Body of pancreas (tissue), 4 donors: ENCODE results near the gene KLHL15. TPM values are rescaled to one million over a fixed set of nuclear protein-coding genes. Genes with fewer than 3 reads are reported as not detected.
"Not testable (repeated sequence)": the region's sequence is repeated elsewhere in the genome, so short reads cannot be mapped to it uniquely, and the experiment has no call there.

Experiments used
- ATAC-seq: fragments of 150-250 bp; one replicate; pipeline ENCODE4 v1.9.1; 2016
- DNase-seq, 4 donors: peaks; one replicate each; pipeline ENCODE4 v3.0.0-alpha.2; 2019
- H3K27ac ChIP-seq, 4 donors: fragments of 200-600 bp; sonication (generic); 1 replicate in 3 of 4; 2 replicates in 1 of 4; pipeline versions ENCODE4 v1.5.1 to v1.6.1; 2016 to 2019; ENCODE audit warnings: mild to moderate bottlenecking in 1 of 4, mixed read lengths in 1 of 4, moderate library complexity in 1 of 4
- H3K27me3 ChIP-seq, 2 donors: fragments of 200-600 bp; sonication (generic); one replicate each; pipeline ENCODE4 v1.6.0; 2016; ENCODE audit warnings: mild to moderate bottlenecking in 1 of 2
- H3K36me3 ChIP-seq, 2 donors: fragments of 200-600 bp; sonication (generic); replicated peaks in 1 of 2; 2 replicates each; pipeline ENCODE4 v1.5.1; 2016; ENCODE audit warnings: low read depth in 2 of 2; ENCODE audit not compliant: insufficient read depth in 1 of 2
- H3K4me1 ChIP-seq: fragments of 200-600 bp; sonication (generic); one replicate; pipeline ENCODE4 v1.6.0; 2016
- H3K4me3 ChIP-seq, 2 donors: fragments of 200-600 bp; sonication (generic); 1 replicate in 1 of 2; 2 replicates in 1 of 2; pipeline ENCODE4 v1.5.1; 2016 to 2019
- H3K9me3 ChIP-seq, 3 donors: fragments of 200-600 bp; sonication (generic); 1 replicate in 2 of 3; 2 replicates in 1 of 3; pipeline ENCODE4 v1.5.1; 2016
- CTCF ChIP-seq, 7 experiments: fragments of 450-650 bp in 4 of 7; fragments of 200-600 bp in 3 of 7; sonication (generic) in 3 of 7; IDR thresholded peaks; one replicate each; pipeline ENCODE4 v1.5.1; 2016 to 2019; ENCODE audit warnings: antibody characterized with exemption in 7 of 7
- POLR2A ChIP-seq, 3 donors: fragments of 450-650 bp; IDR thresholded peaks; one replicate each; pipeline ENCODE4 v1.6.1; 2016; ENCODE audit warnings: antibody characterized with exemption in 3 of 3, mild to moderate bottlenecking in 2 of 3
- WGBS, 2 donors: methylation state at CpG; one replicate each; pipeline ENCODE4 v1.1.5; 2017; 5-methylcytosine and 5-hydroxymethylcytosine counted together
- intact Hi-C: fragments of 100-400 bp; cut with DNase I; formaldehyde crosslinking; loops from one replicate; pipeline ENCODE4 v1.15.1; 2023
- total RNA-seq, 2 donors: library from RNA; depleted of rRNA; stranded (reverse); fragments of >200 nt; gene quantifications; one replicate each; pipeline ENCODE4 v1.1.0, GENCODE V29; 2016

KLHL15 gene
- total RNA-seq: 1 to 10 TPM; 4.7 to 7.6 TPM

- no peak for TF ChIP-seq POLR2A (IDR thresholded peaks at IDR 0.05)
- no peak for TF ChIP-seq CTCF (IDR thresholded peaks at IDR 0.05)
- Histone ChIP-seq H3K27ac (peak within 1 kb of the TSS; percentile 87 to 99 (median 94)), H3K4me3 (no peak within 1 kb of the TSS), H3K4me1 (peaks cover 4% of the 10 kb centered on the region), H3K36me3 (no peaks in the 10 kb centered on the region), H3K9me3 (no peaks in the 10 kb centered on the region), H3K27me3 (no peaks in the 10 kb centered on the region)
- no peak for ATAC-seq
- WGBS, 2 donors: 81 to 87% methylated on average over 7 of the region's 7 CpGs
- no peak for DNase-seq
- intact Hi-C loops: no loop called here
These were observed at the start of gene KLHL15 for GRCh38 chrX:24027086-24027485. Gene KLHL15, minus strand, starts transcription at chrX:24027186. Its CDS starts 20,493 bp downstream, at chrX:24006693.

GRCh38 chrX:24069877-24070276 lies 42.9 kb upstream of the KLHL15 start:
- H3K4me3 ChIP-seq: no peak overlapping the region
- H3K9me3 ChIP-seq: no peaks in the 10 kb centered on the region
- intact Hi-C loops: no loop called here
- ATAC-seq: no peak
- no peak overlapping the region for H3K27ac ChIP-seq
- peaks cover 0 to 6% of the 10 kb centered on the region in 2 donors for H3K36me3 ChIP-seq
- H3K4me1 ChIP-seq: no peaks in the 10 kb centered on the region
- TF ChIP-seq POLR2A (IDR thresholded peaks at IDR 0.05) (no peak), CTCF (IDR thresholded peaks at IDR 0.05) (no peak)
- H3K27me3 ChIP-seq: no peaks in the 10 kb centered on the region
- DNase-seq: no peak
- 52 to 62% methylated on average over 6 to 9 of the region's 9 CpGs for WGBS, 2 donors

DNA sequence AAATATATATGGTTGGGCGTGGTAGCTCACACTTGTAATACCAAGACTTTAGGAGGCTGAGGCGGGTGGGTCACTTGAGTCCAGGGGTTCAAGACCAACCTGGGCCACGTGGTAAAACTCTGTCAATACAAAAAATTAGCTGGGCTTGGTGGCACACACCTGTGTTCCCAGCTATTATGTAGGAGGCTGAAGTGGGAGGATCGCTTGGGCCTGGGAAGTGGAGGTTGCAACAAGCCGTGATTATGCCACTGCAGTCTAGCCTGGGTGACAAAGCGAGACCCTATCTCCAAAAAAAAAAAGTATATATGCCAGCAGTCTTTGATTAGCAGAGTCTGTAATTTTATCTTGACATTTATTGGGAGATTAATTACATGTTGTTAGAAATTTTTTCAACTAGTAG lies 36.5 kb upstream of the KLHL15 start:
- Histone ChIP-seq H3K9me3 (no peaks in the 10 kb centered on the region), H3K4me1 (no peaks in the 10 kb centered on the region), H3K36me3 (no peaks in the 10 kb centered on the region), H3K27ac (no peak overlapping the region), H3K27me3 (no peaks in the 10 kb centered on the region), H3K4me3 (no peak overlapping the region)
- intact Hi-C loops: no loop called here
- ATAC-seq: no peak
- 64 to 71% methylated on average over 6 of the region's 6 CpGs for WGBS, 2 donors
- TF ChIP-seq CTCF (IDR thresholded peaks at IDR 0.05) (no peak), POLR2A (IDR thresholded peaks at IDR 0.05) (no peak)
- no peak for DNase-seq

- peak overlapping the region in 3 of 4 donors; percentile 88 to 96 (median 94) for H3K27ac ChIP-seq
- intact Hi-C loops: no loop called here
- TF ChIP-seq CTCF (IDR thresholded peaks at IDR 0.05) (no peak), POLR2A (IDR thresholded peaks at IDR 0.05) (no peak)
- DNase-seq (no peak), ATAC-seq (no peak)
- no peaks in the 10 kb centered on the region for H3K9me3 ChIP-seq
- H3K36me3 ChIP-seq: no peaks in the 10 kb centered on the region
- peak overlapping the region; percentile 33 to 96 for H3K4me3 ChIP-seq
- 0% methylated on average over 2 to 14 of the region's 14 CpGs for WGBS, 2 donors
- no peaks in the 10 kb centered on the region for H3K27me3 ChIP-seq
- H3K4me1 ChIP-seq: peaks cover 6% of the 10 kb centered on the region
These were observed 28.0 kb upstream of the KLHL15 start for GRCh38 chrX:24055043-24055356.

DNA sequence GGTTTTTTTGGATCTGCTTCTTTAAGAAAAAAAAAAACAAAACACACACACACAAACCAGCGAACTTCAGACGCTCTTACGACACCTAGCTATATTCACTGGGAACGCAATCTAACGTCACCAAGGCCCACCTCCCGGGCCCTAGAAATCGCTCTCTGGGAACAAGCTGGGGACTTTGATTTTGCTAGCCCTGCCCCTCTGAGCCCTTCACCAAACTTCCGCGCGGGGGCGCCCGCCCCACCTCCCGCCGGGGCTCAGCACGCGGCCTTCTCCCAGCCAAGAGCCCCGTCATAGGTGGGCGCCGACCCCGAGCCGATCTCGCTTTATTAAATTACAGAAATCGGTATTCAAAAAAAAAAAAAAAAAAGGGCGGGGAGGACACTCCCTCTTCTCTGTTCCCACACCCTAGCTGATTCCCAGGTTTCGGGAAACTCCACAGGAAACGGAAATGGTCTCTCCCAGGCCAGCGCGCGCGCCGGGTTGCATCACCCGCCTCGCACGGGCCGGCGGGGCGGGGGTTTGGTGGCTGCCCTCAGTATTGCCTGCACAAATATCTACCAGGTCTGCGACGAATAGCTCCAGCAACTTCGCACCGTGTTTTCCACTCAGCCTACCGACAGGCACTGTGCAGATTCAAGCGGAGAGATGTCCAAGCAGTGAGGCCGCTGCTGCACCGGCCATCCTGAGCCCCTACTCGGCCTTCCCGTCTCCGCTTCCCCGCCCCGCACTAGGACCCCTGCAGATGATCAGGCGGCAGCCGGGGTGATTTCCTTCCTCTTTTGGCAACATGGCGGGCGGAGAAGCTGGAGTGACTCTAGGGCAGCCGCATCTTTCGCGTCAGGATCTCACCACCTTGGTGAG lies 27.4 kb upstream of the KLHL15 start, which contains the start of gene EIF2S3:
Gene EIF2S3, plus strand, starts transcription at position 775 of the 861 bp plus-strand sequence. Its CDS starts 13 bp downstream, at position 788.
- no peaks in the 10 kb centered on the region for H3K36me3 ChIP-seq
- H3K4me1 ChIP-seq: peaks cover 6% of the 10 kb centered on the region
- WGBS, 2 donors: 0% methylated on average over 7 to 48 of the region's 57 CpGs
- peak within 1 kb of the TSS; percentile 33 to 96 for H3K4me3 ChIP-seq
- ATAC-seq (peak; percentile 97), DNase-seq (peak; percentile 85 to 92 (median 90))
- H3K9me3 ChIP-seq: no peaks in the 10 kb centered on the region
- TF ChIP-seq CTCF (IDR thresholded peaks at IDR 0.05) (peak; percentile 7 to 66 (median 51)), POLR2A (IDR thresholded peaks at IDR 0.05) (peak; percentile 9 to 77 (median 76))
- H3K27ac ChIP-seq: peak within 1 kb of the TSS in 3 of 4 donors; percentile 88 to 96 (median 94)
- H3K27me3 ChIP-seq: no peaks in the 10 kb centered on the region
- intact Hi-C loops: no loop called here

GRCh38 chrX:24050522-24051318 lies 23.7 kb upstream of the KLHL15 start:
- ATAC-seq, H3K36me3 ChIP-seq, intact Hi-C loops, H3K4me1 ChIP-seq, H3K27me3 ChIP-seq, H3K9me3 ChIP-seq, H3K4me3 ChIP-seq, DNase-seq, H3K27ac ChIP-seq: not testable (repeated sequence)
- 79 to 95% methylated on average over 4 to 23 of the region's 26 CpGs for WGBS, 2 donors
